Measurements from ENCODE around the gene TSPAN14. TPM values are rescaled to one million over a fixed set of nuclear protein-coding genes. Genes with fewer than 3 reads are reported as not detected.

TSPAN14 gene
- total RNA-seq, 3 donors from 2014 or later: 75.5 to 96.5 (median 81.0) TPM

DNA sequence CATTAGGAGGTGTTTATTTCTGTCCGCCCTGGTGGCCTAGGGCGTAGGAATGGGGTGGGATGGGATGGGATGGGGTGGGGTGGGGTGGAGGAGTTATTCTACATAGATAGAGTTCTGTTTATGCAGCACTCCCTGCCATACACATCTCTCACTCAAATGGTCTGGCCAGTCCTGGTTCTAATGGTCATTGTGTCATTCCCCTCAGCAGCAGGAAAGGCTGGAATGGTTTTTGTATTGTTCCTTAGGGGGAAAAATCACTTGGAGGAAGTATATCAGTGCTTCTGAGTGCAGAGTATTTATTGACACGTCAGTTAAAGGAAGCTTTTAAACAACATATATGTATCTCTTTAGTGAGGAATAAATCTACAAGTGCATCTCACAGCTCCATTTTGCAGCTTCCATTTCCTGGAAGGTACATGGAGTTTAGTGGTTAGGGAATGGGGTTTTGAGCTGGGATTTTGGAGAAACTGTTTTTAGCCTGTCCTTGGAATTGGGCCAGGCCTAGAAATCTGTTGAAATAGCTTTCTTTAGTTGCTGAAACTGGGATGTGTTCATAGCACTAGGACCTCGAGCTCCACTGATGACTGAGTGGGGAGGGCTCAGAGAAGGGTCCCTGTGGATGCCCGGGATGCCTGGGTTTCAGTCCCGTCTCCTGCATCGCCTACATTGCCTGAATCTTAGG is 8.3 kb downstream of the TSPAN14 start:
- DNase-seq (no peak), ATAC-seq (no peak)
- H3K4me3 ChIP-seq: no peak overlapping the region
- intact Hi-C loops (cut with DNase I, micrococcal nuclease): no loop called here
- H3K4me1 ChIP-seq (ENCODE audit: low read depth): peaks cover 91% of the 10 kb centered on the region
- TF ChIP-seq, protein P1, sequence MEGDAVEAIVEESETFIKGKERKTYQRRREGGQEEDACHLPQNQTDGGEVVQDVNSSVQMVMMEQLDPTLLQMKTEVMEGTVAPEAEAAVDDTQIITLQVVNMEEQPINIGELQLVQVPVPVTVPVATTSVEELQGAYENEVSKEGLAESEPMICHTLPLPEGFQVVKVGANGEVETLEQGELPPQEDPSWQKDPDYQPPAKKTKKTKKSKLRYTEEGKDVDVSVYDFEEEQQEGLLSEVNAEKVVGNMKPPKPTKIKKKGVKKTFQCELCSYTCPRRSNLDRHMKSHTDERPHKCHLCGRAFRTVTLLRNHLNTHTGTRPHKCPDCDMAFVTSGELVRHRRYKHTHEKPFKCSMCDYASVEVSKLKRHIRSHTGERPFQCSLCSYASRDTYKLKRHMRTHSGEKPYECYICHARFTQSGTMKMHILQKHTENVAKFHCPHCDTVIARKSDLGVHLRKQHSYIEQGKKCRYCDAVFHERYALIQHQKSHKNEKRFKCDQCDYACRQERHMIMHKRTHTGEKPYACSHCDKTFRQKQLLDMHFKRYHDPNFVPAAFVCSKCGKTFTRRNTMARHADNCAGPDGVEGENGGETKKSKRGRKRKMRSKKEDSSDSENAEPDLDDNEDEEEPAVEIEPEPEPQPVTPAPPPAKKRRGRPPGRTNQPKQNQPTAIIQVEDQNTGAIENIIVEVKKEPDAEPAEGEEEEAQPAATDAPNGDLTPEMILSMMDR (IDR thresholded peaks at IDR 0.05): no peak
- H3K36me3 ChIP-seq (ENCODE audit: low read depth): no peaks in the 10 kb centered on the region
- no peaks in the 10 kb centered on the region for H3K9me3 ChIP-seq

DNA sequence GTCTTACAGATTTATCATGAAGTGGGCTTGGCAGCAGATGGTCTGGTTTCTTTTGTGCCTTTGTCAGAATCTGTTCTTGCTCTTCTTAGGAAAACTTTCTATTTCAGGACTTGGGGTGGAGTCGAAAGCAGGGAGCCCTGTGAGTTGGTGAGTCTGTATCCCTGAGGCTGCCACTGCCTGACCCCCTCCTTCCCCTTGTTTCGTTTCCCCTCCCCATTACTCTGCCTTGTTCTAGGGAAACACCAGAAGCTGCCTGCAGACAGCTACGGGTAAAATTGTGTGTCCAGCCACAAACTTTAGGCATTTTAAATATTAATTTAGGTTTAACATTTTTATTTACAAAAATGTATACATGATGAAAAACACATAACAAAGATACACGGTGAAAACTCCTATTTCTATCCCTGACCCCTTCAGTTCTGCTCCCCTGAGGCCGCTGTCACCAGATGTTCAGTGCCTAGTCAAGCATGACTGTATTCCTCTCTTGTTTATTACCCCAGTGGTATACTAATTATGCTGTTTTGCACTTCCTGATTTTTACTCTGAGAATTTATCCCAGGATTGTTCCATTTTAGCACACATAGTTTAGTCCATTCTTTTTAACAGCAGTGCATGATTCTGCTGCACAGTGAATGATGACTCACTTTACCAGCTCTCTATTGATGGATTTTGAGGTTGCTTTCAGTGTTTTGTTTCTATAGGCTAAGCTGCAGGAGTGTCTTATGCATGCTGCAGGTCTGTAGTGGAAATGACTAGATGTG is 9.1 kb downstream of the TSPAN14 start:
- Histone ChIP-seq H3K4me1 (ENCODE audit: low read depth) (peaks cover 91% of the 10 kb centered on the region), H3K36me3 (ENCODE audit: low read depth) (no peaks in the 10 kb centered on the region), H3K9me3 (no peaks in the 10 kb centered on the region), H3K4me3 (no peak overlapping the region)
- TF ChIP-seq, protein P1 (IDR thresholded peaks at IDR 0.05): no peak
- DNase-seq: no peak
- no peak for ATAC-seq
- intact Hi-C loops (cut with DNase I, micrococcal nuclease): no loop called here

DNA sequence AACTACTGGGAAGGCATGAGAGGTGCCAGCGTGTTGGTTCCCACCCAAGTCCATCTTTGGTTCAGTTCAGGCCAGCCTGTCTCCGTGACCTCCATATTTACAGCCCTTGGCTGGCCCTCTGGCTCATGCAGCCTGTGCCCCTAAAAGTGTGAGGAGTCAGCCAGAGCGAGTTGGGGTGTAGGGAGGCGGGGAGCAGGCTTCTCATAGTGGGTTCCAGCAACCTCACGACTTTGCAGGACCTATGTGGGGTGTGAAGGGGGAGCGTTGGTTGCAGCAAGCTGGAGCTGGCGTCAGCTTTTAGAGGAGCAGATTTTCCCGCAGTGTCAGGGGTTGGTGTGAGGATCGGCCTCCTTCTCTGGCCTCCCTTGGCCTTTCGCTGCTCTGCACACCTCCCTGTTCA is 9.8 kb downstream of the TSPAN14 start:
- Histone ChIP-seq H3K4me3 (no peak overlapping the region), H3K9me3 (no peaks in the 10 kb centered on the region), H3K36me3 (ENCODE audit: low read depth) (no peaks in the 10 kb centered on the region), H3K4me1 (ENCODE audit: low read depth) (peaks cover 90% of the 10 kb centered on the region)
- intact Hi-C loops (cut with DNase I, micrococcal nuclease): no loop called here
- ATAC-seq (no peak), DNase-seq (no peak)
- TF ChIP-seq, protein P1 (IDR thresholded peaks at IDR 0.05): no peak

DNA sequence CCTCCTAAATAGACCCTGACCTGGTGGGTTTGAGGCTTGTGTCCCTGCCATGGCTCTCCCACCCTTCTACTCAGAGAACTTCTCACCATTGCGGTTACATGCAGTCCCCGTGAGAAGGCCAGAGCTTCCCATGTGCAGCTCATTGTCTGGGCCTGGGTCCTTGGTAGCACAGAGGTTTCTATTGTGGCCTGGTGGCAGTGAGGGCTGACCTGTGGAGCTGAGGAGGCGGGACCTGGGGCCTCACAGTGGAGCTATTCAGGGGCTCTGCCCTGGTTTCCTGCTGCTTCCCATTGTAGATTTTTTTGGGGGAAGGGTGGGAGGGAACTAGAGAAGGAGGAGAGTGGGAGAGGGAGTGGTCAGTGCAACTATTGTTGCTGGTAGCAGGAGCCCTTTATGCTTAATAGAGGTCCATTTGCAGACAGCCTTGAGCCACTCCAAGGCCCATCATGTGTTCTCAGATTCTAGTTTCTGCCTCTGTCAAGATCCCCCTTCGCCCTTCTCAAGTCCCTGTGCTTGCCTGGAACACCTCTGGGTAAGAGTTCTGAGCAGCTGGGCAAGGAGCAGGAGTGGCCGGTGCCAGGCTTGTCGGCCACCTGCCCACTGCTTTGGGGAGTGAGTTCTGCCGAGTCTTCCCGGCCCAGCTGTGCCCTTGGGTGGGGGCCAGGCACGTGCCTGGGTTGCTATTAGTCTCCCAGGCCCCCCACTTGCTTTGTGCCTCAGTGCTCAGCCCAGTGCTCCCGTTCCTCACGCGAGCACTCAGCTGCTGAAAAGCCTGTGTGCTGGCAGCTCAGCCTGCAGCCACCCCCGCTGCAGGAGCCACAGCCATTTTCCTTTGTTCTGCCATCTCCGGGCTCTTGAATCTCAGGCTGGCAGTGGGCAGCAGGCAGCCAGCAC is 10.7 kb downstream of the TSPAN14 start:
- no peak for ATAC-seq
- H3K4me3 ChIP-seq: no peak overlapping the region
- H3K36me3 ChIP-seq (ENCODE audit: low read depth): no peaks in the 10 kb centered on the region
- TF ChIP-seq, protein P1 (IDR thresholded peaks at IDR 0.05): no peak
- H3K9me3 ChIP-seq: no peaks in the 10 kb centered on the region
- DNase-seq: no peak
- intact Hi-C loops (cut with DNase I, micrococcal nuclease): no loop called here
- peaks cover 89% of the 10 kb centered on the region for H3K4me1 ChIP-seq (ENCODE audit: low read depth)

DNA sequence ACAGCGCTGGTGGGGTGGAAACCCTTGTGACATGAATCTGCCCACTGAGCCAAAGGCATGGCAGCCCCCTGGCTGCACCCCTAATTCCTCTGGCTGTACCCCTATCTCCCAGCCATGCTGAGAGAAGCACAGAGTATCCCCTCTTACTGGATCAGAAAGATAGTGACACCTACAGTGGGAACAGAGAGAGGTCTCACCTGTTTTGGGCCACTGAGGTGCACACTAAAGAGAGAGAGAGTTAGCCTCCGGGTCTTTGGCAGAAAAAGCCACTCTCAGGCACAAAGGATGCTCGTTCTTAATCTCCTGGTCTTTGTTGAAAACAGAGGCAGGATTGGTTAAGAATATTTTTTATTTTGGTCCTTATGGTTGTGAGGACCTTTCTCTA is 11.3 kb downstream of the TSPAN14 start:
- TF ChIP-seq, protein P1 (IDR thresholded peaks at IDR 0.05): no peak
- Histone ChIP-seq H3K4me1 (ENCODE audit: low read depth) (peaks cover 83% of the 10 kb centered on the region), H3K9me3 (no peaks in the 10 kb centered on the region), H3K4me3 (no peak overlapping the region), H3K36me3 (ENCODE audit: low read depth) (no peaks in the 10 kb centered on the region)
- intact Hi-C loops (cut with DNase I, micrococcal nuclease): no loop called here
- no peak for ATAC-seq
- no peak for DNase-seq
